ENCODE results near the gene SAE1.

Gene SAE1

GRCh38 chr19:47107202-47107952 lies 23.3 kb upstream of the SAE1 start:
- peak; percentile 52 for DNase-seq

- peak; percentile 46 for DNase-seq
Measured at GRCh38 chr19:47107953-47108746, 22.5 kb upstream of the SAE1 start.

GRCh38 chr19:47109177-47109540 lies 21.5 kb upstream of the SAE1 start:
- no peak for DNase-seq

GRCh38 chr19:47109541-47110375 lies 20.9 kb upstream of the SAE1 start:
- DNase-seq: peak; percentile 38

- no peak for DNase-seq
Measured at GRCh38 chr19:47110521-47111005, 20.1 kb upstream of the SAE1 start.

- DNase-seq: no peak
Measured at GRCh38 chr19:47111006-47111621, 19.5 kb upstream of the SAE1 start.

GRCh38 chr19:47111682-47112165 lies 18.9 kb upstream of the SAE1 start:
- DNase-seq: no peak

GRCh38 chr19:47112166-47112996 lies 18.3 kb upstream of the SAE1 start:
- peak; percentile 61 for DNase-seq

GRCh38 chr19:47112997-47113849 lies 17.4 kb upstream of the SAE1 start, which contains the start of gene ZC3H4:
TSS of gene ZC3H4 (minus strand) at chr19:47113776. CDS start at chr19:47112584, 1,192 bp downstream.
- peak; percentile 97 for DNase-seq

- DNase-seq: no peak
Measured at GRCh38 chr19:47113850-47114651, 16.6 kb upstream of the SAE1 start.

- no peak for DNase-seq
Measured at GRCh38 chr19:47120470-47121067, 10.1 kb upstream of the SAE1 start.

GRCh38 chr19:47122359-47123335 lies 8.0 kb upstream of the SAE1 start:
- no peak for DNase-seq

GRCh38 chr19:47123406-47123805 lies 7.2 kb upstream of the SAE1 start:
- no peak for DNase-seq

GRCh38 chr19:47124937-47125668 lies 5.5 kb upstream of the SAE1 start:
- peak; percentile 71 for DNase-seq

- no peak for DNase-seq
Measured at GRCh38 chr19:47125669-47125938, 5.0 kb upstream of the SAE1 start.

- DNase-seq: no peak
Measured at GRCh38 chr19:47129579-47129978, 1.1 kb upstream of the SAE1 start.

GRCh38 chr19:47130120-47130588 lies 481 bp upstream of the SAE1 start:
- DNase-seq: no peak
